CD14-positive monocyte (primary cell): ENCODE measurements around the gene SPON1. TPM values are rescaled to one million over a fixed set of nuclear protein-coding genes. Genes with fewer than 3 reads are reported as not detected.
"Not testable (repeated sequence)": the region's sequence is repeated elsewhere in the genome, so short reads cannot be mapped to it uniquely, and the experiment has no call there.

Experiments used
- DNase-seq, 3 donors: peaks; one replicate each; pipeline ENCODE4 v3.0.0-alpha.2; 2011 to 2022
- H2AFZ ChIP-seq: 2 replicates; pipeline ENCODE4 v1.6.0; 2012; ENCODE audit warnings: mild to moderate bottlenecking, low read depth, low read length, inconsistent platforms; ENCODE audit not compliant: insufficient read depth, poor library complexity, severe bottlenecking
- H3K27ac ChIP-seq, 2 donors: 1 replicate in 1 of 2; 2 replicates in 1 of 2; pipeline ENCODE4 v1.5.1; 2012 to 2013; ENCODE audit warnings: low read length in 2 of 2, control low read depth in 1 of 2, inconsistent platforms in 1 of 2, low read depth in 1 of 2, mild to moderate bottlenecking in 1 of 2
- H3K27me3 ChIP-seq, 2 donors: one replicate each; pipeline versions ENCODE4 v1.6.0 to v1.6.1; 2011 to 2013; ENCODE audit warnings: low read length in 2 of 2; ENCODE audit not compliant: control insufficient read depth in 2 of 2, insufficient read depth in 2 of 2
- H3K36me3 ChIP-seq, 2 donors: replicated peaks in 1 of 2; 1 replicate in 1 of 2; 2 replicates in 1 of 2; pipeline versions ENCODE4 v1.5.1 to v1.6.1; 2012 to 2013; ENCODE audit warnings: low read length in 2 of 2, control low read depth in 1 of 2, inconsistent platforms in 1 of 2, mild to moderate bottlenecking in 1 of 2; ENCODE audit not compliant: insufficient read depth in 2 of 2, control insufficient read depth in 1 of 2
- H3K4me1 ChIP-seq, 2 donors: 1 replicate in 1 of 2; 2 replicates in 1 of 2; pipeline versions ENCODE4 v1.5.1 to v1.6.1; 2012 to 2013; ENCODE audit warnings: low read length in 2 of 2, control low read depth in 1 of 2, inconsistent platforms in 1 of 2, mild to moderate bottlenecking in 1 of 2, moderate library complexity in 1 of 2; ENCODE audit not compliant: insufficient read depth in 2 of 2, control insufficient read depth in 1 of 2
- H3K4me2 ChIP-seq: replicated peaks from 2 replicates; pipeline ENCODE3; 2012; ENCODE audit warnings: low read length, moderate library complexity, mild to moderate bottlenecking; ENCODE audit not compliant: poor library complexity, severe bottlenecking; ENCODE audit errors: extremely low read depth
- H3K4me3 ChIP-seq, 3 experiments: fragments of 200-600 bp in 1 of 3; sonication (generic) in 1 of 3; replicated peaks in 1 of 3; 1 replicate in 2 of 3; 2 replicates in 1 of 3; pipeline ENCODE4 v1.5.1; 2011 to 2013; ENCODE audit warnings: low read length in 3 of 3, mild to moderate bottlenecking in 3 of 3, control low read depth in 2 of 3, low read depth in 2 of 3, inconsistent platforms in 1 of 3, moderate library complexity in 1 of 3
- H3K79me2 ChIP-seq: 2 replicates; pipeline ENCODE4 v1.6.0; 2012; ENCODE audit warnings: mild to moderate bottlenecking, control low read depth, inconsistent platforms, low read length, moderate library complexity; ENCODE audit not compliant: insufficient read depth
- H3K9ac ChIP-seq: 2 replicates; pipeline ENCODE4 v1.6.0; 2017; ENCODE audit warnings: low read length, mild to moderate bottlenecking; ENCODE audit not compliant: insufficient read depth, poor library complexity, severe bottlenecking
- H3K9me3 ChIP-seq, 2 donors: replicated peaks in 1 of 2; 1 replicate in 1 of 2; 2 replicates in 1 of 2; pipeline versions ENCODE4 v1.5.1 to v1.6.1; 2012 to 2013; ENCODE audit warnings: low read length in 2 of 2, control low read depth in 1 of 2; ENCODE audit not compliant: control insufficient read depth in 1 of 2, insufficient read depth in 1 of 2
- H4K20me1 ChIP-seq: 2 replicates; pipeline ENCODE4 v1.6.0; 2012; ENCODE audit warnings: mild to moderate bottlenecking, low read length, control low read depth, moderate library complexity; ENCODE audit not compliant: insufficient read depth
- H3K27ac Mint-ChIP-seq, 7 donors: one replicate each; pipeline ENCODE4 v1.8.0; 2020; ENCODE audit warnings: mild to moderate bottlenecking in 7 of 7, mixed read lengths in 7 of 7, moderate library complexity in 6 of 7, inconsistent platforms in 2 of 7
- H3K27me3 Mint-ChIP-seq, 3 donors: one replicate each; pipeline ENCODE4 v1.8.0; 2021 to 2022; ENCODE audit warnings: low read depth in 3 of 3, mild to moderate bottlenecking in 3 of 3, mixed read lengths in 3 of 3, moderate library complexity in 3 of 3, inconsistent platforms in 1 of 3
- H3K36me3 Mint-ChIP-seq, 2 donors: one replicate each; pipeline ENCODE4 v1.8.0; 2020; ENCODE audit warnings: mixed read lengths in 2 of 2, inconsistent platforms in 1 of 2, mild to moderate bottlenecking in 1 of 2
- H3K4me1 Mint-ChIP-seq: one replicate; pipeline ENCODE4 v1.8.0; 2020; ENCODE audit warnings: mild to moderate bottlenecking, mixed read lengths
- H3K4me3 Mint-ChIP-seq, 2 donors: one replicate each; pipeline ENCODE4 v1.8.0; 2020; ENCODE audit warnings: mild to moderate bottlenecking in 2 of 2, mixed read lengths in 2 of 2, moderate library complexity in 1 of 2
- H3K9me3 Mint-ChIP-seq, 7 donors: one replicate each; pipeline ENCODE4 v1.8.0; 2020 to 2022; ENCODE audit warnings: mixed read lengths in 7 of 7, mild to moderate bottlenecking in 6 of 7, moderate library complexity in 6 of 7, inconsistent platforms in 2 of 7
- CTCF ChIP-seq: fragments of 200-600 bp; IDR thresholded peaks from one replicate; pipeline ENCODE4 v1.8.0; 2022; ENCODE audit warnings: antibody characterized with exemption, mild to moderate bottlenecking
- WGBS: methylation state at CpG from one replicate; pipeline ENCODE4 v1.1.5; 2013; ENCODE audit warnings: missing lambda C conversion rate; ENCODE audit not compliant: insufficient coverage; 5-methylcytosine and 5-hydroxymethylcytosine counted together
- intact Hi-C, 2 donors: fragments of 100-400 bp; cut with micrococcal nuclease; formaldehyde crosslinking; loops; one replicate each; pipeline versions ENCODE4 v1.15.0 to v1.15.1; 2023
- polyA plus RNA-seq, 3 donors: library from polyadenylated mRNA; depleted of rRNA in 1 of 3; unstranded in 2 of 3; stranded (reverse) in 1 of 3; fragments of 300-500 nt in 2 of 3; fragments of >200 nt in 1 of 3; fragmentation: Illumina TruSeq in 2 of 3; gene quantifications; 1 replicate in 2 of 3; 2 replicates in 1 of 3; pipeline ENCODE4 v1.2.3, GENCODE V29; 2012 to 2021

The SPON1 gene
- polyA plus RNA-seq, 3 donors, result not detected

- Mint-ChIP-seq H3K4me1 (peaks cover 21% of the 10 kb centered on the region), H3K36me3 (no peaks in the 10 kb centered on the region), H3K27ac (no peak overlapping the region), H3K9me3 (peaks cover 0 to 8% (median 3%) of the 10 kb centered on the region in 7 donors), H3K4me3 (no peak overlapping the region), H3K27me3 (peaks cover 0 to 2% (median 0%) of the 10 kb centered on the region in 3 donors)
- H4K20me1 ChIP-seq, result no peaks in the 10 kb centered on the region
- H3K79me2 ChIP-seq, result no peaks in the 10 kb centered on the region
- H3K9ac ChIP-seq, result no peak overlapping the region
- WGBS, result 96% methylated on average over 3 of the region's 6 CpGs
- H2AFZ ChIP-seq, result no peak overlapping the region
- H3K4me3 ChIP-seq, result no peak overlapping the region
- intact Hi-C loops, result no loop called here
- H3K9me3 ChIP-seq, result no peaks in the 10 kb centered on the region
- no peaks in the 10 kb centered on the region for H3K27me3 ChIP-seq
- TF ChIP-seq CTCF, result no peak
- no peak overlapping the region for H3K27ac ChIP-seq
- no peak overlapping the region for H3K4me2 ChIP-seq
- no peaks in the 10 kb centered on the region for H3K36me3 ChIP-seq
- H3K4me1 ChIP-seq, result peaks cover 18 to 22% of the 10 kb centered on the region in 2 donors
- DNase-seq, result no peak
Measured at GRCh38 chr11:14081581-14082231, 119.2 kb downstream of the SPON1 start.

- Histone ChIP-seq H3K9me3 (no peaks in the 10 kb centered on the region), H3K27me3 (no peaks in the 10 kb centered on the region), H3K4me3 (no peak overlapping the region), H3K4me2 (no peak overlapping the region), H4K20me1 (no peaks in the 10 kb centered on the region), H3K27ac (no peak overlapping the region), H2AFZ (no peak overlapping the region), H3K9ac (no peak overlapping the region), H3K79me2 (no peaks in the 10 kb centered on the region), H3K4me1 (peaks cover 18 to 22% of the 10 kb centered on the region in 2 donors), H3K36me3 (no peaks in the 10 kb centered on the region)
- Mint-ChIP-seq H3K9me3 (peaks cover under 1 to 8% (median 3%) of the 10 kb centered on the region in 7 donors), H3K4me3 (no peak overlapping the region), H3K27ac (no peak overlapping the region), H3K4me1 (peaks cover 21% of the 10 kb centered on the region), H3K27me3 (peaks cover 0 to 4% (median 0%) of the 10 kb centered on the region in 3 donors), H3K36me3 (no peaks in the 10 kb centered on the region)
- WGBS, result 88% methylated on average over 1 of the region's 5 CpGs
- intact Hi-C loops, result no loop called here
- DNase-seq, result no peak
- no peak for TF ChIP-seq CTCF
Measured at GRCh38 chr11:14082338-14082737, 119.8 kb downstream of the SPON1 start.

- intact Hi-C loops, H3K27me3 ChIP-seq, H3K9ac ChIP-seq, DNase-seq, H3K4me3 ChIP-seq, H3K27me3 Mint-ChIP-seq, H3K36me3 ChIP-seq, H3K4me1 ChIP-seq, H3K27ac Mint-ChIP-seq, H3K27ac ChIP-seq, H4K20me1 ChIP-seq, H3K79me2 ChIP-seq, H3K36me3 Mint-ChIP-seq, H2AFZ ChIP-seq, H3K4me2 ChIP-seq, H3K4me3 Mint-ChIP-seq, H3K9me3 ChIP-seq, H3K4me1 Mint-ChIP-seq: not testable (repeated sequence)
- no CpG with 5 or more reads among the region's 2 CpGs for WGBS
- peaks cover 0 to 11% (median 6%) of the 10 kb centered on the region in 7 donors for H3K9me3 Mint-ChIP-seq
Measured at GRCh38 chr11:14088861-14089260, 126.3 kb downstream of the SPON1 start.
